ENCODE results near the gene EARS2.
A peak's percentile ranks its signal among the peaks of the same experiment; 100 is the strongest.
"Not testable (repeated sequence)": the region's sequence is repeated elsewhere in the genome, so short reads cannot be mapped to it uniquely, and the experiment has no call there.

EARS2 gene

DNA sequence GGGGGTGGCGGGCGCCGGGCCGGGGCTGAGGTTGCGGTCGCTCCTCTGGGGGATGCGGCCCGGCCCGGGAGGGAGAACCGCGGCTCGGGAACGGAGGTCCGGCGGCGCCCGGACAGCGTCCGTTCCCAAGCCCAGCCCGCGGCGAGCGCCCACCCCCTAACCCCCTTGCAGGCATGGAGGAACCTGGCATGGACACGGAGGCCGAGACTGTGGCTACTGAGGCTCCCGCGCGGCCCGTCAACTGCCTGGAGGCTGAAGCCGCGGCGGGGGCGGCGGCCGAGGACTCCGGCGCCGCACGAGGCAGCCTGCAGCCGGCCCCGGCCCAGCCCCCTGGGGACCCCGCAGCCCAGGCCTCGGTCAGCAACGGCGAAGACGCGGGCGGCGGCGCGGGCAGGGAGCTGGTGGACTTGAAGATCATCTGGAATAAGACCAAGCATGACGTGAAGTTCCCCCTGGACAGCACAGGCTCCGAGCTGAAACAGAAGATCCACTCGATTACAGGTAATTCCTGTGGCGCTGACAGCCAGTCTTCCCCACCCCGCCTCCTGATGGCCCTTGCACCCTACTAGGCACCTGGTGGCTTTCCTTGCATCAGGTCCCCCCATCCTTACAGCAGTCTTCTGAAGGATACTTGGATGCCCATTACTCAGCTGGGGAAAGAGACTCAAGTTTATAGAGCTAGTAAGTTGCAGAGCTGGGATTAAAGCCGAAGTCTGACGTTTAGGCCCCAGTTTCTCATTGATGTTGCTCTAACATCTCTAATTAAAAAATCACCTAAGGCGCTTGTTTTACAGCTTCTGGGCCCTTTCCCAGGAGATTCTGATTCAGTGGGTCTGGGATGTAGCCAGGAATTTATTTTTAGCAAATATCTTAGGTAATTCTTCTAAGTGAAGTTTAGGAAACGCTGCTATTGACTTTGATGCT lies 891 bp upstream of the EARS2 start:
- peak; percentile 20 for DNase-seq (ENCODE audit: insufficient read length, low spot score)
- no peak for FAIRE-seq

DNA sequence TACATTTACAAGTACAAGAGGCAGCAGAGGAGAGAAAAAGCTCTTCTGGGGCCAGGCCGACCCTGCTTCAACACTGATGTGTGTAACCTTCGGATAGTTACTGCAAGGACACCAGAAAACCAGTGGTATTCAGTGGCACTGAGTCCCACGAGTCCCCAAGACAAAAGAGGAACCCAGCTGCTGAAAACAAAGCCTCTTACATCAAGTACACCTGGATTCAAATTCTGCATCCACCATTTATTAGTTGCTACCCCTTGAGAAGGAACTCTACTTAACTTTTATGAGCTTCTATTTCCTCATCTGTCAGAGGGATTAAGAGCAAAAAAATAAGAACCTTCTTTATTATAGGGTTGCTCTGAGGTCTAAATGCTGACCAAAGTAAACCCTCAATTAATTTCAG lies 2.6 kb downstream of the EARS2 start:
- DNase-seq (ENCODE audit: insufficient read length, low spot score) (no peak), FAIRE-seq (no peak)
- TF ChIP-seq TAF1 (IDR thresholded peaks at IDR 0.05; ENCODE audit: low read depth, low read length) (no peak), SPI1 (IDR thresholded peaks at IDR 0.05; ENCODE audit: low read depth, low read length) (no peak), POU2F2 (IDR thresholded peaks at IDR 0.05; ENCODE audit: low read depth, low read length) (no peak), POLR2AphosphoS5 (IDR thresholded peaks at IDR 0.05; ENCODE audit: low read depth, low read length) (no peak), PAX5 (IDR thresholded peaks at IDR 0.05; ENCODE audit: insufficient read depth, low read length, severe bottlenecking) (no peak), POLR2A (IDR thresholded peaks at IDR 0.05; ENCODE audit: low read depth, low read length) (no peak)

More for the DNA sequence above, 891 bp upstream of the EARS2 start:
- TF ChIP-seq POU2F2 (IDR thresholded peaks at IDR 0.05; ENCODE audit: low read depth, low read length) (no peak), POLR2AphosphoS5 (IDR thresholded peaks at IDR 0.05; ENCODE audit: low read depth, low read length) (no peak), POLR2A (IDR thresholded peaks at IDR 0.05; ENCODE audit: low read depth, low read length) (no peak), SPI1 (IDR thresholded peaks at IDR 0.05; ENCODE audit: low read depth, low read length) (no peak), PAX5 (IDR thresholded peaks at IDR 0.05; ENCODE audit: insufficient read depth, low read length, severe bottlenecking) (no peak), TAF1 (IDR thresholded peaks at IDR 0.05; ENCODE audit: low read depth, low read length) (no peak)

DNA sequence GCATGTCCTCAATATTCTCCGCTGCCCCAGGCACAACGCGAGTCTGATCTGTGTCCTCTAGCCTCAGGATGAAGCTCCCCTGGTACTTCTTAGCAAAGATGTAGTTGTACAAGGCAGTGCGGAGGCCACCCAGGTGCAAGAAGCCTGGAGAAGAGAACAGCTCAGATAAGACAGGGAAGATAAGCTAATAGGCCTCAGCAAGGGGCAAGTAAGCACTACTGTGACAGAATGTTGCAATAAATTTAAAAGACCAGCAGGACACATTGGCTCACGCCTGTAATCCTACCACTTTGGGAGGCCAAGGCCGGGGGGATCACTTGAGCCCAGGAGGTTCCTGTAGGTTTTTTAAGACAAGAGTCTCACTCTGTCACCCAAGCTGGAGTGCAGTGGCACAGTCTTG lies 5.0 kb downstream of the EARS2 start:
- TF ChIP-seq SPI1 (IDR thresholded peaks at IDR 0.05; ENCODE audit: low read depth, low read length) = no peak
- no peak for TF ChIP-seq POLR2A (IDR thresholded peaks at IDR 0.05; ENCODE audit: low read depth, low read length)
- no peak for TF ChIP-seq TAF1 (IDR thresholded peaks at IDR 0.05; ENCODE audit: low read depth, low read length)
- no peak for FAIRE-seq
- no peak for DNase-seq (ENCODE audit: insufficient read length, low spot score)

DNA sequence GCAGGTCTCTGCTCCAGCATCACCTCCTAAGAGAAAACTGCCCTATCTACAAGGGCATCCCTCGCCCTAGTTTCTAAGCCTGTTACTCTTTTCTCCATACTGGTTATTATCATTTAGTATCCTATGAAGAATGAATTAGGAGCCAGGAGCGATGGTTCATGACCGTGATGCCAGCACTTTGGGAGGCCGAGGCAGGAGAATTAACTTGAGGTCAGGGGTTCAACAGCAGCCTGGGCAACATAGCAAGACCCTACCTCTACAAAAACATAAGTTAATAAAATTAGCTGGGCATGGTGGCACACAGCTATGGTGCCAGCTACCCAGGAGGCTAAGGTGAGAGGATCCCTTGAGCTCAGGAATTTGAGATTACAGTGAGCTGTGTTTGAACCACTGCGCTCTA lies 7.2 kb downstream of the EARS2 start:
- DNase-seq (ENCODE audit: insufficient read length, low spot score) = no peak
- TF ChIP-seq PAX5 (IDR thresholded peaks at IDR 0.05; ENCODE audit: insufficient read depth, low read length, severe bottlenecking) (no peak), TAF1 (IDR thresholded peaks at IDR 0.05; ENCODE audit: low read depth, low read length) (no peak), POLR2A (IDR thresholded peaks at IDR 0.05; ENCODE audit: low read depth, low read length) (no peak)
- no peak for FAIRE-seq

DNA sequence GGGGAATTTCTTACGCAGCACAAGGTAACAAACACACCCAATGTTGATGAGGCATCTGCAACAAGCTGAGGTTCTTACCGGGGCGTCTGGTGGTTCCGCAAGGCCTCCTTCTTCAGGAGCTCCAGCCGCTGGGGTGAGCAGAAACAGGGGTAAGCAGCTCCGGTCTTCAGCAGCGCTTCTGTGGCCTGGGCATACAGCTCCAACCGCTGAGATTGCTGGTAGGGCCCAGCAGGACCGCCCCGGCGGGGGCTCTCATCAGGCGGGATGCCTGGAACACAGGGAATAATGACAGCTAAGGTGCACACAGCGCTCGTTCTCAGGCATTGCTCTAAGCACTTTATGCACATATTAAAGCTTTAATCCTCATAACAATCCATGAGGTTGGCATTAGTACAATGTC lies 12.7 kb downstream of the EARS2 start:
- DNase-seq (ENCODE audit: insufficient read length, low spot score) (no peak), FAIRE-seq (no peak)
- no peak for TF ChIP-seq TAF1 (IDR thresholded peaks at IDR 0.05; ENCODE audit: low read depth, low read length)
- no peak for TF ChIP-seq SPI1 (IDR thresholded peaks at IDR 0.05; ENCODE audit: low read depth, low read length)
- no peak for TF ChIP-seq POLR2AphosphoS5 (IDR thresholded peaks at IDR 0.05; ENCODE audit: low read depth, low read length)
- TF ChIP-seq POU2F2 (IDR thresholded peaks at IDR 0.05; ENCODE audit: low read depth, low read length) = no peak

DNA sequence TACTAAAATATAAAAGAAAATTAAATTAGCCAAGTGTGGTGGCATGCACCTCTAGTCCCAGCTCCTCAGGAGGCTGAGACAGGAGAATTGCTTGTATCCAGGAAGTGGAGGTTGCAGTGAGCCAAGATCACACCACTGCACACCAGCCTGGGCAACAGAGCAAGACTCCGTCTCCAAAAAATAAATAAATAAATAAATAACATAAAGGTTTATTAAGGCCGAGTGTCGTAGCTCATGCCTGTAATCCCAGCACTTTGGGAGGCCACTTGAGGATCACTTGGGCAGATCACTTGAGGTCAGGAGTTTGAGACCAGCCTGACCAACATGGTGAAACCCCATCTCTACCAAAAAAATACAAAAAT lies 16.4 kb downstream of the EARS2 start:
- DNase-seq (ENCODE audit: insufficient read length, low spot score); FAIRE-seq: not testable (repeated sequence)

DNA sequence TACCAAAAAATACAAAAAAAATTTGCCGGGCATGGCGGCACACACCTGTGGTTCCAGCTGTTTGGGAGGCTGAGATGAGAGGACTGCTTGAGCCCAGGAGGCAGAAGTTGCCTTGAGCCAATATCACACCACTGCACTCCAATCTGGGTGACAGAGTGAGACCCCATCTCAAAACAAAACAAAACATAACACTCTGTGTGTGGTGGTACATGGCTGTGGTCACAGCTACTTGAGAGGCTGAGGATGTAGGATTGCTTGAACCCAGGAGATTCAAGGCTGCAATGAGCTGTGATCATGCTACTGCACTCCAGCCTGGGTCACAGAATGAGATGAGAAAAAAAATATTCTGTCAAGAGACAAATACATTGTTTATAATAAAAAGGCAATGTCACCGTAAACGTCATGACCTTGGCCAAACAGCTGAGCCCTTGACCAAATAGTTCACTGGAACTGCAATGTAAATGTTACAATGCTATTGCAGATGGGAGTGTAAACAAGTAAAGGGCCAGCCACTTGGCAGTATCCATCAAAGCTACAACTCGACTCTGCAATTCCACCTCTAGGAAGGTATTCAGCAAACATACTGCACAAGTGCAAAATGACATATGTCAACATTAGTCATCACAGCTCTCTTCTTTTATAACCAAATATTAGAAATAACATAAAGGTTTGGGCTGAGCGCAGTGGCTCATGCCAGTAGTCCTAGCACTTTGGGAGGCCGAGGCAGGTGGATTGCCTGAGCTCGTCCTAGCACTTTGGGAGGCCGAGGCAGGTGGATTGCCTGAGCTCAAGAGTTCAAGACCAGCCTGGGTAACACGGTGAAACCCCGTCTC lies 16.9 kb downstream of the EARS2 start:
- DNase-seq (ENCODE audit: insufficient read length, low spot score) (no peak), FAIRE-seq (no peak)
- TF ChIP-seq SPI1 (IDR thresholded peaks at IDR 0.05; ENCODE audit: low read depth, low read length) = no peak
- no peak for TF ChIP-seq POLR2A (IDR thresholded peaks at IDR 0.05; ENCODE audit: low read depth, low read length)
- TF ChIP-seq POLR2AphosphoS5 (IDR thresholded peaks at IDR 0.05; ENCODE audit: low read depth, low read length) = no peak
- TF ChIP-seq POU2F2 (IDR thresholded peaks at IDR 0.05; ENCODE audit: low read depth, low read length) = no peak
- no peak for TF ChIP-seq TAF1 (IDR thresholded peaks at IDR 0.05; ENCODE audit: low read depth, low read length)
- TF ChIP-seq PAX5 (IDR thresholded peaks at IDR 0.05; ENCODE audit: insufficient read depth, low read length, severe bottlenecking) = no peak

DNA sequence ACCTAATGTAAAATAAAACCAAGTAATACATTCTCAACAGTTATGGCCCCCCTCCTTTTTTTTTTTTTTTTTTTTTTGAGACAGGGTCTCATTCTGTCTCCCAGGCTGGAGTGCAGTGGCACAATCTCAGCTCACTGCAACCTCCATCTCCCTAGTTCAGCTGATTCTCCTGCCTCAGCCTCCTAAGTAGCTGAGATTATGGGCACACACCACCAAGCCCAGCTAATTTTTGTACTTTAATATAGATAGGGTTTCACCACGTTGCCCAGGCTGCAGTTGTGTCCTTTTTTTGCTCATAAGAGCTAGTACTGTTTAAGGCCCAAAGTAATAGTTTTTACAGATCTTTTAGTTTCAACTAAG lies 18.3 kb downstream of the EARS2 start:
- DNase-seq (ENCODE audit: insufficient read length, low spot score) (no peak), FAIRE-seq (no peak)
- TF ChIP-seq SPI1 (IDR thresholded peaks at IDR 0.05; ENCODE audit: low read depth, low read length) (no peak), PAX5 (IDR thresholded peaks at IDR 0.05; ENCODE audit: insufficient read depth, low read length, severe bottlenecking) (no peak), POU2F2 (IDR thresholded peaks at IDR 0.05; ENCODE audit: low read depth, low read length) (no peak), POLR2A (IDR thresholded peaks at IDR 0.05; ENCODE audit: low read depth, low read length) (no peak), POLR2AphosphoS5 (IDR thresholded peaks at IDR 0.05; ENCODE audit: low read depth, low read length) (no peak), TAF1 (IDR thresholded peaks at IDR 0.05; ENCODE audit: low read depth, low read length) (no peak)

DNA sequence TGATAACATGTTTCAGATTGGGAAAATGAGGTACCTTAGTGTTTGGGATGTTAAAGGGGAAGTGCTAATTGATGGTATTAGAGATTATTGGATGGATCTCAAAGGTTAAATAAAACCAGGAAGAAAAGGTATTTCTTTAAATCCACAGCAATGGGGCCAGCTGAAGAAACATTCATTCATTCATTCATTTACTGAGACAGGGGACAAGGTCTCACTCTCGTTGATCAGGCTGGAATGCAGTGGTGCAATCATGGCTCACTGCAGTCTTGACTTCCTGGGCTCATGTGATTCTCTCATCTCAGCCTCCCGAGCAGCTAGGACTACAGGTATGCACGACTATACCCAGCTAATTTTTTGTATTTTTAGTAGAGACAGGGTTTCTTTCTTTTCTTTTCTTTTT lies 19.8 kb downstream of the EARS2 start:
- TF ChIP-seq TAF1 (IDR thresholded peaks at IDR 0.05; ENCODE audit: low read depth, low read length) (no peak), POLR2AphosphoS5 (IDR thresholded peaks at IDR 0.05; ENCODE audit: low read depth, low read length) (no peak), POLR2A (IDR thresholded peaks at IDR 0.05; ENCODE audit: low read depth, low read length) (no peak), PAX5 (IDR thresholded peaks at IDR 0.05; ENCODE audit: insufficient read depth, low read length, severe bottlenecking) (no peak), SPI1 (IDR thresholded peaks at IDR 0.05; ENCODE audit: low read depth, low read length) (no peak), POU2F2 (IDR thresholded peaks at IDR 0.05; ENCODE audit: low read depth, low read length) (no peak)
- DNase-seq (ENCODE audit: insufficient read length, low spot score) = no peak
- no peak for FAIRE-seq

DNA sequence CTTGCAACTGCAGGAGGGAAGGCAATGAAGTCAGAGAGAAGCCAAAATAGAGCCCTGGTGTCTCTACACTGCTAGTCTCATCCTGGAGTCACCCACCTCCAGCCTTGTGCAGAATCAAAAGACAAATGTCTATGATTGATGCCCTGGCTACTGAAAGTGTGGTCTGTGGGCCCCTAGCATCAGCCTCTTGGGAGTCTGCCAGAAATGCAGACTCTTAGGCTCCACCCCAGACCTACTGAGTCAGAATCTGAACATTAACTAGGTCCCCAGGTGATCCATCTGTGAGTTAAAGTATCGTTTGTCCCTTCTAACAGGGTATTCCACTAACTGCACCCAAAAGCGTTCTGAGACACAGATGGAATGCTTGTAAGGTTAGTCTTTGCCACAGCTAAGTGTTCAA lies 21.2 kb downstream of the EARS2 start:
- TF ChIP-seq POLR2A (IDR thresholded peaks at IDR 0.05; ENCODE audit: low read depth, low read length) = no peak
- no peak for TF ChIP-seq TAF1 (IDR thresholded peaks at IDR 0.05; ENCODE audit: low read depth, low read length)
- TF ChIP-seq POU2F2 (IDR thresholded peaks at IDR 0.05; ENCODE audit: low read depth, low read length) = no peak
- TF ChIP-seq SPI1 (IDR thresholded peaks at IDR 0.05; ENCODE audit: low read depth, low read length) = no peak
- no peak for TF ChIP-seq PAX5 (IDR thresholded peaks at IDR 0.05; ENCODE audit: insufficient read depth, low read length, severe bottlenecking)
- TF ChIP-seq POLR2AphosphoS5 (IDR thresholded peaks at IDR 0.05; ENCODE audit: low read depth, low read length) = no peak

More for the DNA sequence above, 21.2 kb downstream of the EARS2 start:
- DNase-seq (ENCODE audit: insufficient read length, low spot score) = no peak
- no peak for FAIRE-seq
